Measurements from ENCODE around the gene C1RL. TPM values are rescaled to one million over a fixed set of nuclear protein-coding genes. Genes with fewer than 3 reads are reported as not detected.
A peak's percentile ranks its signal among the peaks of the same experiment; 100 is the strongest.

C1RL gene, protein sequence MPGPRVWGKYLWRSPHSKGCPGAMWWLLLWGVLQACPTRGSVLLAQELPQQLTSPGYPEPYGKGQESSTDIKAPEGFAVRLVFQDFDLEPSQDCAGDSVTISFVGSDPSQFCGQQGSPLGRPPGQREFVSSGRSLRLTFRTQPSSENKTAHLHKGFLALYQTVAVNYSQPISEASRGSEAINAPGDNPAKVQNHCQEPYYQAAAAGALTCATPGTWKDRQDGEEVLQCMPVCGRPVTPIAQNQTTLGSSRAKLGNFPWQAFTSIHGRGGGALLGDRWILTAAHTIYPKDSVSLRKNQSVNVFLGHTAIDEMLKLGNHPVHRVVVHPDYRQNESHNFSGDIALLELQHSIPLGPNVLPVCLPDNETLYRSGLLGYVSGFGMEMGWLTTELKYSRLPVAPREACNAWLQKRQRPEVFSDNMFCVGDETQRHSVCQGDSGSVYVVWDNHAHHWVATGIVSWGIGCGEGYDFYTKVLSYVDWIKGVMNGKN
- 10 to 100 TPM in 9 of 12 donors, 1 to 10 TPM in 2, not detected in 1; 8.6 to 38.7 (median 12.8) TPM for polyA plus RNA-seq (ENCODE audit: insufficient read length in 12 of 12)
- long read RNA-seq, donor 1, partial matches to known transcripts = 0 of 9 reads
- long read RNA-seq, donor 1, other reads (novel, unspliced or antisense) = 0 of 9 reads
- long read RNA-seq, donor 2, partial matches to known transcripts = 8 of 11 reads
- long read RNA-seq, donor 2, other reads (novel, unspliced or antisense) = 0 of 11 reads
- long read RNA-seq, donor 3 = 0 reads
- long read RNA-seq, donor 4, partial matches to known transcripts = 0 of 2 reads
- long read RNA-seq, donor 4, other reads (novel, unspliced or antisense) = 0 of 2 reads
- long read RNA-seq, donor 5 = 0 reads
- long read RNA-seq, donor 6, partial matches to known transcripts = 0 of 1 reads
- long read RNA-seq, donor 6, other reads (novel, unspliced or antisense) = 0 of 1 reads
- long read RNA-seq, donor 7, partial matches to known transcripts = 0 of 3 reads
- long read RNA-seq, donor 7, other reads (novel, unspliced or antisense) = 0 of 3 reads
- long read RNA-seq, donor 8, partial matches to known transcripts = 16 of 19 reads
- long read RNA-seq, donor 8, other reads (novel, unspliced or antisense) = 0 of 19 reads
- long read RNA-seq, donor 9, partial matches to known transcripts = 7 of 7 reads
- long read RNA-seq, donor 9, other reads (novel, unspliced or antisense) = 0 of 7 reads
- long read RNA-seq, donor 10, partial matches to known transcripts = 0 of 2 reads
- long read RNA-seq, donor 10, other reads (novel, unspliced or antisense) = 0 of 2 reads
- long read RNA-seq, donor 11, partial matches to known transcripts = 6 of 8 reads
- long read RNA-seq, donor 11, other reads (novel, unspliced or antisense) = 0 of 8 reads

DNA sequence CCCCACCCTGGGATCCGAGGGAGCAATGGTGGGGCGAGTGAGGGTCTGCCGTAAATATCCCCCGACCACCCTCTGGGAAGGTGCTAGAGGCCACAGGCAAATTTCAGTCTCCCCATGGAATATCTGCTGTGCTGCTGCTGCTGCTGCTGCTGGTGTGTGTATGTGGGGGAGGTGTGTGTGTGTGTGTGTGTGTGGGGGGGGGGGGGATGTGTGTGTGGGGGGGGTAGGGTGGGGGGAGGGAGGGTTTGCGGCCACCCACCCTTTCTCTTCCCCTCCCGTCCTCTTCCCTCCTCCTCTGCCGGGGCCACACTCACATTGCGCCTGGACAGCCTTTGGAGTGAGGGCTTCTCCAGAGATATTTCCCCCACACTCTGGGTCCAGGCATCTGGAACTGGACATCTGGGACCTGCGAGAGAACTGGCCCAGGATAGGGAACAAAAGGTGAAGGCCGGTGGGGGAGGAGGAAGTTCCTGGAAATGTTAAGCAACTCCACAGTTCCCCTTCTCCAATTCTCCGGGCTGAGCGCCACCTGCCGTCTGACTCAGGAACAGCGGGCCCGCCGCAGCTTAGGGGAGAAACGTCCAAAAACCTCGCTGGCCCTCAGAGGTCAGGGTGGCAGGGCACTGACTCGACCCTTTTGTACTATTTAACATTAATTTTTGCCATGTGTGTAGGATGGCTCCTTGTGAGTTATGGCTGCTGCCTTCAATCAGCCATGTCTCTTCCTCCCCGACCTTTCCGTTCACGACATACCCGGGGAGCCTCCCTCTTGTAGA, at the start of gene C1RL:
TSS of gene C1RL (minus strand) at position 419 of the 776 bp plus-strand sequence. CDS start at position 385, 34 bp downstream.
- peak; percentile 91 for DNase-seq

DNA sequence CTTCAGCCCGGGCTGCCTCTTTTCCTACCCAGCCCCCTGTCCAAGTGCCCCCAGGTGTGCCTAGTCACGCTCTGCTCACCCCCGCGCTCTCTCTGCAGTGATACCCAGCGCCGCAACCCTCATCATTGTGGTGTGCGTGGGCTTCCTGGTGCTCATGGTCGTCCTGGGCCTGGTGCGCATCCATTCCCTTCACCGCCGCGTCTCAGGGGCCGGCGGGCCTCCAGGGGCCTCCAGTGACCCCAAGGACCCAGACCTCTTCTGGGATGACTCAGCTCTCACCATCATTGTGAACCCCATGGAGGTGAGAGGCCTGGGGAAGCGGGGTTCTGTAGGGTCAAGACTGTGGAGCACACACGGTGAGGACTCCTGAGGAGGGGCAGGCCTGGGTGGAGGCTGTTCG, 48.4 kb upstream of the C1RL start:
- DNase-seq = no peak

DNA sequence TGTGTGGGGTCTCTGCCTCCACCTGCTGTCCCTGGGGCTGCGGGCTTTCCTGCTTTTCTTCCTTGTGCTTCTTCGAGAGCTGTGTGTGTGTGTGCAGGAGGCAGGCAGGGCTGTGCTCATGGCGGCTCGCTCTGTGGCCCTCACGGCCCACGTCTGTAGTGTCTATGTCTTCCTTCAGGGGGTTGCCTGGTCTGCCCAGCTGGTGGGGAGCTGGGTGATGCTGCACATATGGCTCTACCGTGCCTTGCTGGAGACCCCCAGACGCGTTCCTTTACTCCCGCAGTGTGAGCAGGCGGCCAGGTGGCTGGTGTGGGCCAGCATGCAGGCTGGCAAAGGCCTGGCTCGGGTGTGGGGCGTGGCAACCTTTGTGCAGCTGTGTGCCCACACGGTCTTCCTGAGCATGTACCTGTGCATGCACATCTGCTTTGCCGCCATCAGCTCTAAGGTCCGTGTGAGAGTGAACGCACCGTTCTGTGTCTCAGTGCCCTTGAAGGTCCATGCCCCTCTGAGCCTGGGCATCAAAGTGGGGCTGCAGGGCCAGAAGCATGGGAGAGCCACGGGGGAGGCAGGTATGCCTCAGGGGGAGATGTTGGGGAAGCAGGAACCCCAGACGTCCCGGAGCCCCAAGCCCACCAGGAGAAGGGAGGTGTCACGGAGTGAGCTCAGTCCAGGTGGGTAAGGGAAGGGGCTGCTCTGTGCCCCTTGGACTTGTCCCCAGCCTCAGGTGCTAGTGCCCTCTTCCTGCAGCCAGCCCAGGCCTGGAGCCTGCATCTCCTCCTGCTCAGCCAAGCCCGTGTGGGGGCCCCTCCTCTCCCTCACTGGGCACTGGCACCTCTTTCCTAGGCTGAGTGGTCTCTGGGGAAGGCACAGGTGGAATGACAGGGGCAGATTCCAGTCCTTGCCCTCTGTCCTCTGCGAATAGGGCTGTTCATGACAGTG, 47.5 kb upstream of the C1RL start:
- DNase-seq = no peak

DNA sequence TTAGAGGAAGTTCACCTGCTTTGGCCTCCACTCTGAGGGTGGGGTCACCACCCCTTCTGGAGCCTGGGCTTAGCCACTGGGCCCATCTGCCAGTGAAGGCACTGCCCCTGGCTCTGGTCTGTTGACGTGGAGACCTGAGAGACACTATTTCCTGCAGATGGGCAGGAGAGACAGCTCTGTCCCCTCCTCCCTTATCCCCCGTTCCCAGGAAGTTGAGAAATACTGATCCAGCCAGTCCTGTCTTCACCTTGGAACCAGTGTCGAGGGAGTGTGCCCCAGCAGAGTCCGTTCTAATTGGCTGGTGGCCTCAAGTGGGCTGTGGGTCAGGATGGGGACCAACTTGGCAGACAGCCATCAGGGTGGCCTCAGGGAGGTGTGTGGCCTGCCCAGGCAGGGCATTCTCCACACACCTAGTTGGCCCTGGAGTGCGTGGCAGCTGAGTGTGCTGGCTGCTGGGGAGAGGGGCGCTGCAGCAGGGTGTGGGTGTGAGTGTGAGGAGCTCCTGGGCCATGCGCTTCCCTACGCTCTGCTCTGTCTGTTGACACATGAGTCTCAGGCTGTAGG, 46.5 kb upstream of the C1RL start:
- DNase-seq = no peak

DNA sequence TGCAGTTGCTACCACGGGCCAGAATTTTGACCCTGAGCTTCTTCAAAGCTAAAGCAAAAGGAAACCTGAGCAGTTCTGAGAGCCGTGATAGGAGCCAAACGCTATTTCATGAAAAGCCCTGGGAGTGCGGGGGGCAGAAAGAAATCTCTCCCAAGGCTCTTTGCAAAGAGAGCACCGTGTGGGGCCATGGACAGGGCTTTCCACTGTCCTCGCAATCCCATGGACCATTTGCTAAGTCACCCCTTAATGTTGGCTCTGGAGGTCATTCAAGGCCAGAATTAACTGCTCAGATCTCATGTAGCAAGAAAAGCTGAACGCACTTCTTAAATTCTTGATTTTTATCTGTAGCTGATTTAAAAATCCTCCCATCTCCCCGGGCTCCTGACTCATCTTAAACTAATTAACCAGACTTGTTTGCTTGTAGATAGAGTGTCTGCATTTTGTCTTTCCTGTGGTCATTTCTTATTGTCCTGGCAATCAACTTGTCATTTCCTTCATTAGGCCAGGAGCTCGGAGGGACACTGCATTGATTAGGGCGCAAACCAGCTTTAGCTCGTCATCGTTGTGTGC, 46.0 kb upstream of the C1RL start:
- no peak for DNase-seq

DNA sequence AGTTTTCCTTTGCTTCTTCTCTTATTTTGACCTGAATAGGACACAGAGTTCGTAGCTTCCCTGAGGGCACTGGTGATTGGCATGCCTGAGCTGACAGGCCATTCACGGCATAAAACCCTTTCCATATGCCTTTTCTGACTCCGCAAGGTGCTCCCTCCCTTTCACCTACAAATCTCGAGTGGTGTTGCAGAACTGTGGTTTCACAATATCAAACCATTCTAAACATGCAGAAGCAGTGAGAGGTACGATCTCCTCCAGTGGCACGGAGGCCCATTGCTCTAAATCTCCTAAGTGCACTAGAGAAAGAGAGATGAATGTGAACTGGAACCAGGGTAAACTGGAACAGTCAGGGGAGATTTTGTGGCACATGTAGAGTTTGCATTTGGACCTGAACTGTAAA, 45.0 kb upstream of the C1RL start:
- DNase-seq = no peak

DNA sequence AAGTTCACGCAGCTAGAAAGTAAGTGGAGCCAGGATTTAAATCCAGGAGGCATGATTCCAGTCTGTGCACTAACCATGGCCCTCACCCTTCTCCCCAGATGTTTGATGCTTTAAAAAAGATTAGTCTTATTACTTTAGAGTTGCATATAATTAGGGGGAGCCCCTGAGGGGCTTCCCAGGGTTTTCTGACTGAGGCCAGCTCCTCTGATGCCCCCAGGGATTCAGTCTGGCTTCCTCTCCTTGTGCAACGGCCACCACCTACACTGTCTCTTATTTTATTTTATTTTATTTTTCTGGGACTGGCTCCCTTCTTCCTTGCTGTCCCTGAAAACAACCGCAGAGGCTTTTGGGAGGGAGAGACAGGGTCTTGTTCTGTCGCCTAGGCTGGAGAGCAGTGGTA, 43.8 kb upstream of the C1RL start:
- no peak for DNase-seq

DNA sequence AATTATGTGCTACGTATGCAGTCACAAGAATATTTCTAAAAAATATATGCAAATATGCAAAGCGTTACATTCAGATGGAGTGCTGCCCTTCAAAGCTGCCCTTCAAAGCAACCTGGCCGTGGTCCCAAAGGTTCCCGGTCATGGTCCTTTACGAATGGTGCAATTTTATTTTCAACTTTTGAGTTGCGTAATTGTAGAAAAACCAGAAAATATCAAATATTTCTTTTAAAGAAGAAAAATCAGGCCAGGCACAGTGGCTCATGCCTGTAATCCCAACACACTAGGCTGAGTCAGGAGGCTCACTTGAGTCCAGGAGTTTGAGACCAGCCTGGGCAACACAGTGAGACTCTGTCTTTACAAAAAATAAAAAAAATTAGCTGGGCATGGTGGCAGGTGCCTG, 42.5 kb upstream of the C1RL start:
- no peak for DNase-seq

DNA sequence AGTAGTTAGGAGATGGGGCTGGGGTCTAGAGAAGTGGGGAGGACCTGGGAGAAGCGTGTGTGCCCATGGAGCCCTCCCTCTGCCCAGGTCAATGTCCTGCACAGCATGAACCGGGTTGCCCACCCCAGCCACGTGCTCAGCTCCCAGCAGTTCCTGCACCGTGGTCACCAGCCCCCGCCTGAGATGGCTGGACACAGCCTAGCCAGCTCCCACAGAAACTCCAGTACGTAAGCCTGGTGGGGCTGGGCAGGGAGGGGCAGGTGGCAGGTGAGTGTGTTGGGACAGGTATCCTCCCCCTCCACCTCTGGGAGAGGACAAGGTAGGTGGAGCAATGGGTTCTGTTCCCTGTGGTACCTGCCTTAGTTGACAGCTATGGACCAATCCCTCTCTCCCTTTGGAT, 41.8 kb upstream of the C1RL start:
- no peak for DNase-seq

DNA sequence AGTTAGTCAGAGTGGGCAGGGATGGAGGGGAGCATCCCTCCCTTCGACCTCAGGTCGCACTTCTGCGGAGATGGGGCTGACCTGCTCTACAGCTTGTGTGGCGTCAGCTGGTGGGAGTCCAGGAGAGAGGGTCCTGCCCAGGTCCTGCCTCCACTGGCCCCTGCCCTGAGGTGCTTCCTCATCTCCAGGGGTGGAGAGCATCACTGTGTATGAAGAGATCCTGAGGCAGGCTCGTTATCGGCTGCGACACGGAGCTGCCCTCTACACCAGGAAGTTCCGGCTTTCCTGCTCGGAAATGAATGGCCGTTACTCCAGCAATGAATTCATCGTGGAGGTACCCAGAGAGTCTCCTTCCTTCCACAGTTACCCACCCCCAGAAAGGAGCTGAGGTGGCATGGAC, 41.3 kb upstream of the C1RL start:
- DNase-seq = no peak

DNA sequence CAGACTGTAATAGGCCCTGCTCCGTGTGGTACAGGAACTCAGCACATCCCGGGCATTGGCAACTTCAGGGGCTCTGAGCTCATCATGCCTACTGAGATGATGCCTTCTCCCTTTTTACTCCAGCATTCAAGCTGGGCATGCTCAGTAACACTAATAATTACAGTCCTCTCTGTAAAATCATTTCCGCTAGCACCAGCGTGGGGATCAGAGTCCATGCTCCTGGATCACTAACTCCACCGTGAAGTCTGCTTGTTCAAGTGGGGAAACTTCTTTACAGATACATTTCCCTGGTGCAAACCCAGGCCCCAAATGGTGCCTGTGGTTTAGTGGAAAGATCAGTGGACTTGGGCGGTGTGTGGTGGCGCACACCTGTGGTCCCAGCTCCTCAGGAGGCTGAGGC, 37.9 kb upstream of the C1RL start:
- DNase-seq = no peak

DNA sequence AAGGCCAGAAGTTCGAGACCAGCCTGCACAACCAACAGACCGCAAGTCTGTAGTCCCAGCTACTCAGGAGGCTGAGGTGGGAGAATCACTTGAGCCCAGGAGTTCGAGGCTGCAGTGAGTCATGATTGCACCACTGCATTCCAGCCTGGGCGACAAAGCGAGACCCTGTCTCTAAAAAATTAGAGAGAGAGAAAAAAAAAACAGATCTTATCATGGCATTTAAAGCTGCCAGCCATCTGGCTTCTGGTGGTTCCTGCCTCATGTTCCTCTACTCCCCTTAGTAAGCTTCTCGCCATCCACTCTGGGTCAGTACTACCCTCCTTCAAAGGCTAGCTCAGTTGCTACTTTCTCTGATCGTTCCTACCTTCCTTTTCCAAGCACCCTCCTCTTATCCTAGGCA, 37.2 kb upstream of the C1RL start:
- DNase-seq = no peak

DNA sequence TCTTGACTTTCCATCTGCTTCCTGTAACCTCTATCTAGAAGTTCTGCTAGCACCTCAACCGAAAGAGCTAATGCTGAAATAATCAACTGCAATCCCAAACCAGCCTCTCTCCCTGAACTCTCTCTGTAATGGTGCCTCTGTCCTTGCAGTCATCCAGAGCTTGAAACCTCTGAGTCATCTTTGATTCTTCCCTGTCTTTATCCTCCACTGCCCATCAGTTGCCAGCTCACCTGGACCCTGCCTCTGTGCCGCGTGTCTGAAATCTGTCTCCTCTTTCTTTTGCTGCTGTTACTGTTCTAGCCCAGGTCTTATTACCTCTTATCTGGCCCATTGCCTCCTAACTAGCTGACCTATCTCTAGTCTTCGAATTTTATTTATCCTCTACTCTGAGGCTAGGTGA, 36.7 kb upstream of the C1RL start:
- no peak for DNase-seq

DNA sequence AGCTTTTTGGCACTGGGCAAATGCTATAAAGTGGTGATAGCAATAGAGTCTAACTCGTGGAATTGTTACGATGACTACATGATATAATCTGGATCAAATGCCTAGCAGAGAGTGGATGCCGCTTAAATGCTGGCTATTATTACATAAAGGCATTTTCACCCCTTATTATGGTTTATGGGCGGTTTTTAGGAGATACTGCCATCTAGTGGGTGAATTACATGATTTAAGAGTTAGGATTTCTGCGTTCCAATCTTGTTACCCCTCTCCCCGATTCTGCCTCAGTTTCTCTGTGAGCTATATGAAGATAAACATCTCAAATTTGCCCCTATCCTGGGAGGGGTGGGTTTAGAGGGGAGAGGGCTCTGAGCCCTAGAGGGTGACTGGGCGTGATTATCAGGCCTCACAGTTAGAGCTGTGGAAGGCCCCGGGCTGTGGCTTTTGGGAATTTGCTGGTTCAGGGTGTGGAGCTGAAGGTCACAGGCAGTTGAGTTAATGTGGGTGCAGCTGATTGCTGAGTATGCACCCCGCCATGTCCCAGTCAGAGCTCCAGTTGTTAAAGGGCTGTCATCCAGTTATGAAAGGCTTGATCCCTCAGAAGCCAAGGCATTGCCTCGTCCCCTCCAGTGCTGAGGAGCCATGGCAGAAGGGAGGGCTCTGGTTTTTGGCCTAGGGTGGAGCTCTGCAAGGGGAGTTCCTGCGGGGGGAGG, 35.6 kb upstream of the C1RL start:
- DNase-seq = peak; percentile 32

DNA sequence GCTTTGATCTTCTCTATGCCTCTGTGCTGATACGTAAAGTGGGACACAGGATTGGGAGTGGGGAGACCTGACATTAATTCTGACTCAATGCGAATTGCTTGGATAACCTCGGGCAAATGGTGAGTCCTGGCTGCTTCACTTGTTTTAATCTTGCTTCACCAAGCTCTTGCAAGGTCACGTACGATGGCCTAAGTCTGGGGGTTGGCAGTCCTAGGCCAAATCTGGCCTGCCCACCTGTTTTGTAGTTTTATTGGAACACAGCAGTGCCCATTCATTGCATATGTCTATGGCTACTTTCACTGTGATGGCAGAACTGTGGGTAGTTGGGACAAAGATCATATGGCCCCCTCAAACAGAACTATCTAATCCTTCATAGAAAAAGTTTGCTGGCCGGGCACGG, 34.5 kb upstream of the C1RL start:
- DNase-seq = no peak

DNA sequence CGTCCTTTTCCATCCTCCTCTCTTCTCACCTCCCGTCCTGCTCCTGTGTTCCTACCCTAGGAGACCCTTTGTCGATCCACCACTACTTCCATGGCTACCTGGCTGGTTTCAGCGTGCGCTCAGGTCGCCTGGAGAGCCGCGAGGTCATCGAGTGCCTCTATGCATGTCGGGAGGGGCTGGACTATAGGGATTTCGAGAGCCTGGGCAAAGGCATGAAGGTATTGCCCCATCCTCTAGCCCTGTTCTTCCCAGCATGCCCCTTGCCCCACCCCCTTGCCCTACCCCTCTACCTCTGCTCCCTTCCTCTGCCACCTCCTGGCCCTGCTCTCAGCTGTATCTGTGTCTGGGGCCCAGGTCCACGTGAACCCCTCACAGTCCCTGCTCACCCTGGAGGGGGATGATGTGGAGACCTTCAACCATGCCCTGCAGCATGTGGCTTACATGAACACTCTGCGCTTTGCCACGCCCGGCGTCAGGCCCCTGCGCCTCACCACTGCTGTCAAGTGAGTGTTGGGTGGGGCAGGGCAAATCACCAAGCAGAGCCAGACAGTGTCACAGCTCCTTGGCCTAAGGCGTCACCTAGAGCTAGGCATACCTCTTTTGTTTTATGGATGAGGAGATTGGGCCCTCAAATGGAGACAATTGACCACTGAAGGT, 33.9 kb upstream of the C1RL start:
- DNase-seq = no peak

DNA sequence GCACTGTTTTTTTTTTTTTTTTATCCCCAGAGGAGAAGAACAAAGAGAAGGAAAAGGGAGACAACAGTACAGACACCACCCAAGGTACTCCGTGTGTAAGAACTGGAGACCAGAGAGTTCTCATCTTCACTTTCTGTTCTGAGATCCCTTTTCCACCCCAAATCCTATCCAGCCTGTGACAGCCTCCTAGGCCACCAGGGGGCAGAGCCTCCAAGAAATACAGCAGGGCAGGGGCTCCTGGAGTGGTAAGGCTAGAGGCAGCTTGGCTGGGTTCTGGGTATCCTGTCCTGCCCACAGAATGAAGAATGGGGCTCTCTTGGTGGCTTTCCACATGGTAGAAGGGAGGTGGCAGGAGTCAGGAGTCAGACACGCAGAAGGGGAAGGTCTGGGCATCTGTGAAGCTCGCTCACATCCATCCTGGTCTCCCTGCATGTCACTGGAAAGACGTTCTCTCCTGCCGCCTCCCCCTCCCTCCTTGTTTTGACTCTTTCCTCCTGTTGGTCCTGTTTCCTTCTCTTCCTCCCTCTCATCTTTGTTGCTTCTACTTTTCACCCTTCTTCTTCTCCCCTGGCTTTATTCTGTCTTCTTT, 33.1 kb upstream of the C1RL start:
- DNase-seq = no peak
